SIG-M5 (cell line): ENCODE results near the gene SPSB1.

ENCODE experiments used
- DNase-seq: peaks from one replicate; lab custom pipeline; 2025; lab: John Stamatoyannopoulos, UW

SPSB1 gene

DNA sequence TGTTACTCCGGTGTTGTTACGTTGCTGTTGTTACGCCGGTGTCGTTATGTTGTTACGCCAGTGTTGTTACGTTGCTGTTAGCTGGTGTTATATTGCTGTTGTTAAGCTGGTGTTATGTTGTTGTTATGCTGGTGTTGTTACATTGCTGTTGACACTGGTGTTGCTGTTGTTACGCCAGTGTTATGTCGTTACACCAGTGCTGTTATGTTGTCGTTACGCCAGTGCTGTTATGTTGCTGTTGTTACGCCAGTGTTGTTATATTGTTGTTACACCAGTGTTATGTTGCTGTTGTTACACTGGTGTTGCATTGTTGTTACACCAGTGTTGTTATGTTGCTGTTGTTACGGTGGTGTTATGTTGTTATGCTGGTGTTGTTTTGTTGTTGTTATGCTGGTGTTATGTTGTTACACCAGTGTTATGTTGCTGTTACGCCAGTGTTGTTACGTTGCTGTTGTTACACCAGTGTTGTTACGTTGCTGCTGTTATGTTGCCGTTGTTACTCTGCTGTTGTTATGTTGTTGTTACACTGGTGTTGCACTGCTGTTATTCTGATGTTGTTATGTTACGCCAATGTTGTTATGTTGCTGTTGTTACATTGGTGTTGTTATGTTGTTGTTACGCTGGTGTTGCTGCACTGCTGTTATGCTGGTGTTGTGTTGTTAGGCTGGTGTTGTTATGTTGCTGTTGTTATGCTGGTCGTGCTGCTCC, 32.5 kb upstream of the SPSB1 start:
- no peak for DNase-seq

DNA sequence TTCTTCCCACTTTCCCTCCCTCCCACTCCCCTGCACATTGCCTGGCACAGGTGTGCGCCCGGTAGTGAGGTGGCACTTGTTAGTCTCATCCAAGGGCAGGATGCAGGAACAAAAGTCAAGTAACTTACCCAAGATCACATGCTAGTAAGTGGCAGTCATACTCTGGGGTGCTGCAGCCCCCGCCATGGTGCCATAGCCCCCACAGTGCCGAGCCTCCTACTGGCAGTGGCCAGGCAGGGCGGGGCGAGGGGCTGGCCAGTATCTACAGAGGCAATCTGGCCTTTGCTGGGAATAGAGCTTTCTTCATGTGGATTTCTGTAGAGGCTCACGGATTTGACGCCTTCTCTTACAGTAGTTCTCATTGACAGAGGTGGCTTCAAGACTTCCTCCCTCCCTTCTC, 31.2 kb upstream of the SPSB1 start:
- no peak for DNase-seq

DNA sequence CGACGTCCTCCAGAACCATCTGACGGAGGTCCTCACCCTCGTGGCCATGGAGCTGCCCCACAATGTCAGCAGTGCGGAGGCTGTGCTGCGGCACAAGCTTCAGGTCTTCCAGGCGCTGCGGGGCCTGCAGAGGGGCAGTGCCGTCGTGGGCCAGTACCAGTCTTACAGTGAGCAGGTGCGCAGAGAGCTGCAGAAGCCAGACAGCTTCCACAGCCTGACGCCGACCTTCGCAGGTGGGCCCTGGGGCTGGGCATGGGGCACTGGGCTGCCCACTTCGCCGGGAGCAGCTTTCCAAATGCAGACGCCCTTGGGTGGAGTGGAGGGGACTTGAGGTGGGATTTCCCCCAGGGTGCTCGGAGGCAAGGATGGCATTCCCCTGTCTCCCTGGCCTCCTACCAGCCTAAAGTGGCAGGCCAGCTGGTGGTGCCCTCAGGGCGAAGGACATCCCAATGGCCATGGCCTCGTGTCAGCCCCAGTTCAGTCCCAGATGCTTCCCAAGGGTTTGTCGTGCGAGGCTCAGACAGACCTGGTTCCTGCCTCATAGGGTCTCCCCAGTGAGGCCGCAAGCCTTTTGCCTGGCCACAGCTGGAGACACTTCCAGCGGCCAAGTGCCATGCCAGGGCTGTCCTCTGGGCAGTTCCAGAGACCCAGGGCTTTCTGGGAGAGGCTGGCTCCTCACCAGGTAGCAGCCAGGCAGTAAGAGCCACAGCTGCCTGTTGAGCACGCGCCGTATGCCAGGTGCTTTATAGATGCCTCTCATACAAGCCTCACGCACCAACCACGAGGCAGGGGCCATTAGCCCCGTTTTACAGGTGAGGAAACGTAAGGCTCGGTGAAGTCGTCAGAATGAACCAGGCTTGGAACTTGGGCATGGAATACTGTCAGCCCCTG, 30.4 kb upstream of the SPSB1 start:
- DNase-seq: no peak

DNA sequence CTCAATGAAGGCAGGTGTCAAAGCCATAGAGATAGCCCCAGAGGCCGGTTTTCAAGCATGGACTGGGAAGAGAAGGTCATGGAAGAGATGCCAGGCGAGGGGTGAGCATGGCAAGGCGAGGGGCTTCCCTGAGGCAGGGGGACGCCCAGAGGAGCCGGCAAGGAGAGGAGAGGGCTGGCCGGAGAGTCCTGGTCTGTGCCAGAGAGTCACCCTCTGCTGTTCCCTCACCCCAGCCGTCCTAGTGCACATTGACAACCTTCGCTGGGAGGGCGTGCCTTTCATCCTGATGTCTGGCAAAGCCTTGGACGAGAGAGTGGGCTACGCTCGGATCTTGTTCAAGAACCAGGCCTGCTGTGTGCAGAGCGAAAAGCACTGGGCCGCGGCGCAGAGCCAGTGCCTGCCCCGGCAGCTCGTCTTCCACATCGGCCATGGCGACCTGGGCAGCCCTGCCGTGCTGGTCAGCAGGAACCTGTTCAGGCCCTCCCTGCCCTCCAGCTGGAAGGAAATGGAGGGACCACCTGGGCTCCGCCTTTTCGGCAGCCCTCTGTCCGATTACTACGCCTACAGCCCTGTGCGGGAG, 29.3 kb upstream of the SPSB1 start:
- DNase-seq: no peak

DNA sequence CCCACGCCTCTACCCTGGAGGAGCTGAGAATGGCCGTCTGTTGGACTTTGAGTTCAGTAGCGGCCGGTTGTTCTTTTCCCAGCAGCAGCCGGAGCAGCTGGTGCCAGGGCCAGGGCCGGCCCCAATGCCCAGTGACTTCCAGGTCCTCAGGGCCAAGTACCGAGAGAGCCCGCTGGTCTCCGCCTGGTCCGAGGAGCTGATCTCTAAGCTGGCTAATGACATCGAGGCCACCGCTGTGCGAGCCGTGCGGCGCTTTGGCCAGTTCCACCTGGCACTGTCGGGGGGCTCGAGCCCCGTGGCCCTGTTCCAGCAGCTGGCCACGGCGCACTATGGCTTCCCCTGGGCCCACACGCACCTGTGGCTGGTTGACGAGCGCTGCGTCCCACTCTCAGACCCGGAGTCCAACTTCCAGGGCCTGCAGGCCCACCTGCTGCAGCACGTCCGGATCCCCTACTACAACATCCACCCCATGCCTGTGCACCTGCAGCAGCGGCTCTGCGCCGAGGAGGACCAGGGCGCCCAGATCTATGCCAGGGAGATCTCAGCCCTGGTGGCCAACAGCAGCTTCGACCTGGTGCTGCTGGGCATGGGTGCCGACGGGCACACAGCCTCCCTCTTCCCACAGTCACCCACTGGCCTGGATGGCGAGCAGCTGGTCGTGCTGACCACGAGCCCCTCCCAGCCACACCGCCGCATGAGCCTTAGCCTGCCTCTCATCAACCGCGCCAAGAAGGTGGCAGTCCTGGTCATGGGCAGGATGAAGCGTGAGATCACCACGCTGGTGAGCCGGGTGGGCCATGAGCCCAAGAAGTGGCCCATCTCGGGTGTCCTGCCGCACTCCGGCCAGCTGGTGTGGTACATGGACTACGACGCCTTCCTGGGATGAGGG, 28.5 kb upstream of the SPSB1 start:
- no peak for DNase-seq

DNA sequence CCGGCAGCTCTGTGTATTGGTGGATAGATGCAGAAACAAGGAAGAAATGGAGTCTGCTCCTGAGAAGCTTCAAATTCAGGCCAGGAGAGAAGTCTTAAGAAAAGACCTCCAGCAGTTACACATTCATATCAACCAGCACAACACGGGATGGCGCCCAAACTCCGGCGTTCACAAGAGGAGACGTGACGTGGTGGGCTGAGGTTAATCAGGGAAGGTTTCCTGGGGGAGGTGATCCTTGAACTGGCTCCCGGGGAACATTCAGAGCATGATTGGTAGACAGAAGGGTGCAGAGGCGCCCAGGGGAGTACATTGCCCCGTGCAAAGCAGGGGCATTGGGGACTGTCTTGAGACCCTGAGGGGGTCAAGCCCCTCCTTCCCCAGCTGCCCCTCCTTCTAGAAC, 27.7 kb upstream of the SPSB1 start:
- DNase-seq: no peak

DNA sequence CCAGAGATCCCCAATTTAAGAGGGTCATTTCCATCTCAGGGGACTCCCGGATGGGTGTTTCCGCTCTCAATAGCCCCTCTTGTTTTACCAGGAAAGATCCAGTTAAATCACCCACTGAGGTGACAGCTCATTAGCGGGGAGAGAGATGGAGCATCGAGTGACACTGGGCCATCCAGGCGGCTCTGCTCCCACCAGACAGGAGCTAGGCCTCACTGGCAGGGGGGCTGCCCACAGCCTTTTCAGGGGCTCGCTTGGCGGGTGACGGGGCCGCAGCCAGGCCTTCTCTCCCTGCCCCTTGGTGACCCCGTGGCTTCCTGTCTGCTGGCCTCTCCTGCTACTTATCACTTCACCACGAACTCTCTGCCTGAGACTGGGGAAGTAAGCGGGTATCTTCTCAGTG, 26.7 kb upstream of the SPSB1 start:
- DNase-seq: no peak

DNA sequence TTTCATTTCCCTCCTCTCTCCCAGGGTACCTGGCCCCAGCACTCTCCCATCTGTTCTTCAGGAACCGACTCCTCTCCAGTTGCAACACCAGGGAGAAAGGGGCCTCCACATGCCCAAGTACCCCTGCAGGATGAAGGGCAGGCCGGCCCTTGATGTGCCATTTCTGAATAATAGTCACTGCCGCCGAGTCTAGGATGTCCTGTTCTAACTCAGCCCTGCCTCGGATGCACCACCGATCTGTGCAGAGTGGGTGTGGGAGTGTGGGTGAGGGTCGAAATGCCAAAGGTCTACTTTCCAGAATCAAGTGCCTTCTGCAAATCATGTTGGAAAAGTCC, 25.4 kb upstream of the SPSB1 start:
- DNase-seq: no peak

DNA sequence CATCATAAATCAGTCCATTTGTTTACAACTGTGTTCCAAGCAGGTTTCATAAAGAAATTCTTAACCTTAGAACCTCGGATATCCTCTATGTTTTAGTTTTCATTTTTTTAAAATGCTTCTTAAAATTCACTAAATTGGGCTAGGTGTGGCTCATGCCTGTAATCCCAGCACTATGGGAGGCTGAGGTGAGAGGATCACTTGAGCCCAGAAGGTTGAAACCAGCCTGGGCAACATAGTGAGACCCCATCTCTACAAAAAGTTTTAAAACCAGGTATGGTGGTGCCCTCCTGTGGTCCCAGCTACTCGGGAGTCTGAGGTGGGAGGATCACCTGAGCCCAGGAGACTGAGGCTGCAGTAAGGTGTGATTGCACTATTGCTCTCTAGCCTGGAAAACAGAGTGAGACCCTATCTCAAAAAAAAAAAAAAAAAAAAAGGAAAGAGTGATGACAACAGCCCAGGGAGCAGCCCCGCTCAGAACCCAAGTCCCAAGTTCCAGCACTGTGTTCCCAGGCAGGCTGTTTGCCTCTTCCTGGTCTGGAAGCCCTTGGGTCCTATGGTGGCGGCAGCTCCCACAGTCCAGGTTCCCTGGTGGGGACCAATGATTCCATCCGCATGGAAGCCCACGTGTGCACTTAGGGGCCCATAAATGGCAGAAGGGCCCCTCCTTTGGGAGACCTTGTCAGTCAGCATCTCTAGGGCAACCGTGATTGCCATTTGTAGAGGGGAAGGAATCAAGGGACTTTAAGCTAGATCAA, 24.7 kb upstream of the SPSB1 start:
- no peak for DNase-seq

DNA sequence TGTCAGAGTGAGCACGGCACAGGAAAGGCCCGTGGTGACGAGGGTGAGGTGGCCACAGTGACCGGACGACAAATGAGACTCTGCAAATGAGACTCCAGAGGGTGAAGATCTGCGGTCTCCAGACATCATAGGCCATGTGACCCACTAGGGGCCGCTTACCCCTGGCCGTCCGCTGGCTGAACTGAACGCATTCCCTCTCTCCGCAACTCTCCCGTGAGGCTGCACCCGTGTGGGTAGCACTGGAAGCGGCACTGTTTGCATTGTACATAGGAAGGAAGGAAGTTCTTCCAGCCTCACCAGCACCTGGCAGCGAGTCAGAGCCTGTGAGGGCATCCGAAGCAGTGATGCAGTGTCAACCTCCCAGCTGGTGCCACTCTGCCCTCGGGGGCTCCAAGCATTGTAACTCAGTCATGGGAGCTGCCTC, 23.6 kb upstream of the SPSB1 start:
- no peak for DNase-seq

DNA sequence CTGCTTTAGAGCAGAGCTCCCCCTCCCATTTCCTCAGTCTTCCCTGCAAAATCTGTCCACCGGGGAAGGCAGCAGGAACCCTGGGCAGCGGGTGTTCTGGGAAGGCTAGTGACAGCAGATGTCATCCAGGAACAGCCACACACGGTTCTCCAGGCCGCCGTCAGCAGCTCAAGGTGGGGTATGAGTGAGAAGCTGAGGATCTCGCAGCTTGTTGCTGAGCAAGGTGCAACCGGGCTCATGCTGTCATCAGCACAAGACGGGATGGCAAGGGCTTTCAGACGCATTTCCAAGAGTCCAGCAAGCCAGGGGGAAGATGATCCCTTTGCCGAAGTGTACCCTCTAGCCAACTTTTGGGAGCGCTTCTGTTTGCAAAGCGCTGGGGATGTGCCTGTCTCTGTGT, 23.0 kb upstream of the SPSB1 start:
- no peak for DNase-seq

DNA sequence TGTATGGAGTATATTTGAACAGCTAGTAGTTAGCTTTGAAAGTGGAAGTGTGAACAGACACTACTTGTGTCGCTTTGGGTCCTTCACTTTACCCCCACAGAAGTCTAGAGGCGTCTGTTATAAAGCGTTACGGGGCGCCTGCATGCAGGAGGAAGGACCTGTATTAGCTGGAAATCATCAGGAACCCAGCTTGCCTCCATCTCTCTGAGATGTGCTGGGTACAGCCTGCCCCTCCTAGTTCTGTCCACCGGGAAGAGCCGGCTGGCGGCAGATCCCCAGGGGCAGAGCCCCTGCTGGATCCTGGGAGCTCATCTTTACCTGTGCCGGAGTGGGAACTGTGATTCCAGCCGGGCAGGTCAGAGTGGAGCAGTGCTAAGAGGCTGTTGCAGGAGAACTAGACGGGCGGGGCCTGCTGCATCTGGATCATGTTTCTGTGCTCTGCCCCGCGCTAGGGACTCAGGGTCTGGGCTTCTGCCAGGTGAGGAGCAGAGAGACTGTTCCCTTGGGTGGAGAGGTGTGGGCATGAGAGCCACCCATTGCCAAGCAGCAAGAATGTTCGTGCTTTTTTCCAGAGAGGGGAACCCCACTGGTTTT, 22.3 kb upstream of the SPSB1 start:
- no peak for DNase-seq

DNA sequence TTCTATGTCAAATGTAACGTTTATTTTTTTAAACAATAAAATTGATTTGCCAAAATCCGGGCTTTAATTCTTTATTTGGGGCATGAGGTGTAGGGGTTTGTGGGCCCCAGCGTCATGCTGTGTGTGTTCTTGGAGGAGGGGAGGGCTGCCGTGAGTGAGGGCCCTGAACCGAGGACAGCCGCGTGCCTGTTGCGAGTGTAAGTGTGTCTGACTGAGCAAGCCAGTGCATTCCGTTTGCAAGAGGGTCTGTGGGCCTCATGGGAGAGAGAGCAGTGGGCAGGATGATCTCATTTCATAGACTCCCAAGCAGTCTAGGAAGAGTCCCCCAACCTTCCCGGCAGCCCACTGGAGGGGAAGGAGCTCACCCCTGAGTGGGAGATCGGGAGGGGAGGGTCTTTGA, 21.4 kb upstream of the SPSB1 start:
- DNase-seq: no peak

DNA sequence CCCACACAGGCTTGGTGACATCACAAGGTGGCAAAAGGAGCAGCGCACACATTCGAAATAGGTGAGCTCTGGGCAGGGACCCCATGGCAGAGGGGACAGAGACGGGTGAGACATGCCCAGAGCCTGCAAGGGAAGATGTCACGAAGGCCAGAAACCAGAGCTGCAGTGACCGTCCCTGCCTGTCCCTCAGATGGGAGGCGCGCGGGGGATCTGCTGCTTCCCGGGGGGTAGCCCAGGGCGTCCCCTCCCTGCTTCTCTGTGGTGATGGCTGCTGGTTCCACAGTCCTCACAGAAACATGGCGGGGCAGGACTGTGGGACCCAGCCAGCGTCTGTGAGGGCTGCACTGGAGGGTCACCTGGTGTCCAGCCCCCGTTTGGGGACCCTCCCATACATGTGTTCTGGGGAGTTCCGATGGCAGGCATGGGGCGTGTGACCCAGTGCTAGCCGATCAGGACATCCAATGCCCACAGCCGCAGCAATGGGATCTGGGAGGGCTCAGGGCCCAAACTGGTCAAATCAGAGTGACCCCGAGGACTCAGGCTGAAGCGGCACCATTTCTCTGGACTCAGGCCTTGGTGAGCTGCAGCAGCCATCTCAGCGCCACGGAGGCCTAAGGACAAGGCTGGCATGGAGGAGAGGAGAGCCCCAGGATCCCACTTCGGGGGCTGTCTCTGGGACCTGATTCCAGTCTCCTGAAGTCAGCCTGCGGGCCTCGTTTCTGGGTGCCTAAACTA, 20.7 kb upstream of the SPSB1 start:
- DNase-seq: no peak

DNA sequence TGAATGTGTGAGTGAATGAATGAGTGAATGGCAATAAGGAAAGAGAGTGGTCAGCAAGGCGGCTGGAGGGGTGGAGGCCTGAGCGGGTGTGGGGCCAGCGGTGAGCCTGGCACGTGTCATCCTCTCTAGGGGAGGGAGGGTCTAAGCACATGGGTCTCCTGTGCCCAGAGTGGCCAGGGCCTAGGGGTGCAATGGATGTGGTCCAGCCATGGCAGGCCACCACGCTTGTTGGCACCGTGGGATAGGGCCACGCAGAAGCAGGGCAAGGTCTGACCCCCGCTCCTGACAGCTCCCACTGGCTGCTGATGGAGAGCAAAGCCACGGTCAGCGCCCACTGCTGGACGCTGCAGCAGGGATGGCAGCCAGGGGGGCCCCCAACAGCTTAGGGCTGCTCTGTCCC, 19.5 kb upstream of the SPSB1 start:
- DNase-seq: no peak

DNA sequence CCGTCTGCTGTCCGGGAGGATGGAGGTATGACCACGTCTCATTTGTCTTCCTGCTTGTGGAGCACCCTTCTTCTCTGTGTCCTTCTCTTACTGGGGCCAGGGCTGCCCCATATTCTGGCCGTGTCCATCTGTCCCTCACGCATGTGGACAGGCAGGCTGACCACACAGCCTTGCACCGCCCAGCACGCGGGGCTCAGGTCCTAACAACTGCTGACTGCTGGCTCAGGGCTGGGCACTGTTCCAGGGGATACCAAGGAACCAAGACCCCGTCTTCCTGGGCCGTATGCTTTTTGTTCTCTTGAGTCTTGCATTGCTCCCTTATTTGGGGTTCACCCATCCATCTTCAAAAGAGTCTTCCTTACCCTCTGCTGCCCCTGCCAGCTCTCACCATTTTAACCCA, 17.5 kb upstream of the SPSB1 start:
- no peak for DNase-seq

DNA sequence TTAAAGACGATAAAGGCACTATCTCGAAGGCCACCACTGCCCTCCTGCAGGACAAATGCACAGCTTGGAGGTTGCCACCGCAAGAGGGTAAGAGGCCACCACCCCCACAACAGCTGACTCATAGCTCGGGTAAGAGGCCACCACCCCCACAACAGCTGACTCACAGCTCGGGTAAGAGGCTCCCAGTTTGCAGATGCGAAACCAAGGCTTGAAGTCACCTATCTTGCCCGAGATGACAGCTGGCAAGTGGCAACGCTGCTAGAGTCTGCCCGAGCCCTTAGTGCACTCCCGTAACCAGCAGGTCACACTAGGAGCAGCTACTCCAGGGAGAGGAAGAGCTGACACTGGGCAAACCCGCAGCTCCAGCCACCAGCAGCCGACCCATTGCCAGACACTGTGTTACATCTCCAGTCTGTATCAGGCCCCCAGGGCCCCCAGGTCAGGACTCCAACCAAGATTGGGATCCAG, 17.1 kb upstream of the SPSB1 start:
- DNase-seq: peak; percentile 58

DNA sequence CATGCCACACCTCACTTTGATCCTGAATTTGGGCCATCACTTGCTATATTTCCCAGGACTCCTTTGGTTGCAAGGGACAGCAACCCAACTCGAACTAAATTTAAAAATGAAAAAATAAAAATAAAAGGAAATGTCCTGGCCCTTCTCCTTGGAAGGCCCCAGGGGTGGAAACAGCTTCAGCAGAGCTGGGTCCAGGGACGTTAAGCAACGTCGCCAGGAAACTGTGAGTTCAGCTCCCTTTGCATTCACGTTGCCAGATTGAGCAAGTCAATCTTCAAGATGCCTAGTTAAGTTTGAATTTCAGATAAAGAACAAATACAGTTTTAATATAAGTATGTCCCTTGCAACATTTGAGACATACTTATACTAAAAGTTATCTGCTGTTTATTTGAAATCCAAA, 14.6 kb upstream of the SPSB1 start:
- DNase-seq: no peak

DNA sequence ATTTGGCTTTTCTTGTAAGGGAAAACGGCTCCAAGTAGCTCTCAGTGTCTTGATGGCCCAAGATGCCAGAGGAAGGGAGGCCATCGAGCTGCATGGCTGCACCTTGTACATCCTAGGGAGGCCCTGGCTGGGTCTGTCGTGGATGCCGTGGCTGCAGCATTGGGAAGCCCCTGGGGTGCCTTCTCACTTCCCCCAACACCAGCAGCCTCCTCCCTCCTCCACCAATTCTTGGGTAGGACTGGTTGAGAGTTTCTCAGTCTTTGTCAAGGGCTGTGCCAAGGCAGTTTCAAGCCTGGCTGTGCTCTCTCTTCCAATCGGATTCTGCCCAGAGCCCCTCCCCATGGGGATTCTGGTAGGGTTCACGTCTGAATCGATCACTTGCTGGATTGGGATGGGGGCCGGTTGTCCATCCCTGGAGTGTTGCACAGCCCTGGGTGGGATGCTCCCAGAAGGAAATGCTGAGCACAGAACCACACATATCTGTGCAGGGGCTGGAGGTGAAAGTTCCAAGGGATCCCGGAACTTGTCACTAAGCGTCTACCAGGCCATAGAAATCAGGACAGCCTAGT, 14.0 kb upstream of the SPSB1 start:
- no peak for DNase-seq
